IMR-90 (cell line): Measurements from ENCODE around the gene GFAP. TPM values are rescaled to one million over a fixed set of nuclear protein-coding genes. Genes with fewer than 3 reads are reported as not detected.

Experiments used
- ATAC-seq: fragments of 200-7000 bp; cut with Tn5 transposase; 2 replicates; pipeline ENCODE4 v1.9.1; 2020; ENCODE audit warnings: low read depth, mild to moderate bottlenecking, moderate library complexity
- BruUV-seq: library from RNA; stranded (reverse); fragments of 400-500 nt; replicated peaks from 2 replicates; lab custom pipeline; 2021; lab: Mats Ljungman, UMichigan
- CTCF ChIA-PET: fragments of 300-600 bp; formaldehyde crosslinking; extraction: SDS; loops from one replicate; lab custom pipeline; 2021; ENCODE audit warnings: antibody characterized with exemption; lab: Yijun Ruan, JAX
- POLR2A ChIA-PET: fragments of 300-600 bp; sonication (Branson Sonifier 250); formaldehyde crosslinking; loops from one replicate; lab custom pipeline; 2022; ENCODE audit warnings: antibody characterized with exemption; ENCODE audit not compliant: unreplicated experiment; lab: Charles Lee
- DNase-seq: peaks from one replicate; pipeline ENCODE4 v3.0.0; 2013
- H2AFZ ChIP-seq: replicated peaks from 2 replicates; pipeline ENCODE3; 2013; ENCODE audit warnings: low read length, mild to moderate bottlenecking; ENCODE audit not compliant: poor library complexity
- H2AK5ac ChIP-seq: 2 replicates; pipeline ENCODE4 v1.6.1; 2013; ENCODE audit warnings: low read depth, low read length, inconsistent platforms
- H2AK9ac ChIP-seq: replicated peaks from 2 replicates; pipeline ENCODE3; 2013; ENCODE audit warnings: mild to moderate bottlenecking, low read depth, low read length, moderate library complexity; ENCODE audit not compliant: poor library complexity
- H2BK120ac ChIP-seq: 2 replicates; pipeline ENCODE4 v1.6.1; 2013; ENCODE audit warnings: low read depth, low read length, inconsistent platforms
- H2BK15ac ChIP-seq: 3 replicates; pipeline ENCODE4 v1.6.1; 2013; ENCODE audit warnings: low read depth, low read length, inconsistent platforms
- H2BK20ac ChIP-seq: 2 replicates; pipeline ENCODE4 v1.6.1; 2013; ENCODE audit warnings: low read depth, mild to moderate bottlenecking, inconsistent platforms, low read length, moderate library complexity
- H2BK5ac ChIP-seq: 2 replicates; pipeline ENCODE4 v1.6.1; 2013; ENCODE audit warnings: mild to moderate bottlenecking, low read depth, low read length, inconsistent platforms; ENCODE audit not compliant: poor library complexity, severe bottlenecking
- H3K14ac ChIP-seq: replicated peaks from 2 replicates; pipeline ENCODE4 v1.6.1; 2013; ENCODE audit warnings: low read depth, low read length, inconsistent platforms
- H3K18ac ChIP-seq: 2 replicates; pipeline ENCODE4 v1.6.1; 2013; ENCODE audit warnings: low read depth, low read length, control low read depth
- H3K23ac ChIP-seq: 2 replicates; pipeline ENCODE4 v1.6.1; 2013; ENCODE audit warnings: low read depth, low read length, inconsistent platforms
- H3K27ac ChIP-seq: 2 replicates; pipeline ENCODE4 v1.5.1; 2013; ENCODE audit warnings: mild to moderate bottlenecking, control low read depth, low read length; ENCODE audit not compliant: insufficient read depth
- H3K27me3 ChIP-seq: 2 replicates; pipeline ENCODE4 v1.6.1; 2013; ENCODE audit warnings: low read length; ENCODE audit not compliant: control insufficient read depth, insufficient read depth
- H3K36me3 ChIP-seq: 2 replicates; pipeline ENCODE4 v1.6.1; 2013; ENCODE audit warnings: low read length, mixed read lengths; ENCODE audit not compliant: control insufficient read depth, insufficient read depth
- H3K4ac ChIP-seq: 2 replicates; pipeline ENCODE4 v1.6.1; 2013; ENCODE audit warnings: low read depth, low read length, inconsistent platforms
- H3K4me1 ChIP-seq: 2 replicates; pipeline ENCODE4 v1.6.1; 2013; ENCODE audit warnings: low read length, mixed read lengths; ENCODE audit not compliant: control insufficient read depth, insufficient read depth
- H3K4me2 ChIP-seq: 2 replicates; pipeline ENCODE4 v1.6.1; 2013; ENCODE audit warnings: low read depth, mild to moderate bottlenecking, control low read depth, low read length, moderate library complexity
- H3K4me3 ChIP-seq: 2 replicates; pipeline ENCODE4 v1.5.1; 2013; ENCODE audit warnings: low read depth, mild to moderate bottlenecking, control low read depth, low read length, moderate library complexity; ENCODE audit not compliant: insufficient read depth
- H3K56ac ChIP-seq: 2 replicates; pipeline ENCODE4 v1.6.1; 2013; ENCODE audit warnings: low read length, inconsistent platforms; ENCODE audit not compliant: insufficient read depth; ENCODE audit errors: extremely low read depth
- H3K79me1 ChIP-seq, 2 experiments: 2 replicates each; pipeline ENCODE4 v1.6.1; 2013; ENCODE audit warnings: low read length in 2 of 2, inconsistent platforms in 1 of 2, low read depth in 1 of 2
- H3K9ac ChIP-seq: 2 replicates; pipeline ENCODE4 v1.6.1; 2013; ENCODE audit warnings: low read depth, low read length, control low read depth
- H3K9me1 ChIP-seq: 2 replicates; pipeline ENCODE4 v1.6.1; 2013; ENCODE audit warnings: low read length, inconsistent platforms; ENCODE audit not compliant: insufficient read depth
- H3K9me3 ChIP-seq: 2 replicates; pipeline ENCODE4 v1.6.1; 2013; ENCODE audit warnings: low read length; ENCODE audit not compliant: control insufficient read depth, insufficient read depth
- H4K20me1 ChIP-seq: 2 replicates; pipeline ENCODE4 v1.6.1; 2013; ENCODE audit warnings: low read length, inconsistent platforms; ENCODE audit not compliant: insufficient read depth
- H4K5ac ChIP-seq: 2 replicates; pipeline ENCODE4 v1.6.1; 2013; ENCODE audit warnings: mild to moderate bottlenecking, low read depth, low read length, control low read depth
- H4K8ac ChIP-seq, 2 experiments: 2 replicates each; pipeline ENCODE4 v1.6.1; 2013; ENCODE audit warnings: low read depth in 2 of 2, low read length in 2 of 2, control low read depth in 1 of 2, inconsistent platforms in 1 of 2
- H4K91ac ChIP-seq: 2 replicates; pipeline ENCODE4 v1.6.1; 2013; ENCODE audit warnings: low read depth, low read length, inconsistent platforms; ENCODE audit not compliant: insufficient read depth
- BHLHE40 ChIP-seq: fragments of 150-350 bp; IDR thresholded peaks from 2 replicates; pipeline ENCODE4 v1.6.1; 2016; ENCODE audit warnings: mild to moderate bottlenecking, low read depth, low read length
- CEBPB ChIP-seq: IDR thresholded peaks from 2 replicates; pipeline ENCODE4 v1.6.1; 2012; ENCODE audit warnings: low read depth, low read length, improper control_type of control experiment
- CHD1 ChIP-seq: IDR thresholded peaks from 2 replicates; pipeline ENCODE4 v1.6.1; 2012; ENCODE audit warnings: low read depth, low read length, improper control_type of control experiment
- CTCF ChIP-seq: conservative IDR thresholded peaks from 2 replicates; pipeline ENCODE4 v1.5.1; 2012; ENCODE audit warnings: mild to moderate bottlenecking, low read depth, low read length, improper control_type of control experiment
- FOS ChIP-seq: fragments of 150-350 bp; IDR thresholded peaks from 2 replicates; pipeline ENCODE4 v1.6.1; 2016; ENCODE audit warnings: low read depth, low read length
- MAFK ChIP-seq: IDR thresholded peaks from 2 replicates; pipeline ENCODE4 v1.6.1; 2012; ENCODE audit warnings: low read depth, low read length, improper control_type of control experiment
- MAZ ChIP-seq: IDR thresholded peaks from 2 replicates; pipeline ENCODE4 v1.6.1; 2012; ENCODE audit warnings: low read depth, mild to moderate bottlenecking, low read length, improper control_type of control experiment, moderate library complexity, borderline replicate concordance
- MXI1 ChIP-seq: IDR thresholded peaks from 2 replicates; pipeline ENCODE4 v1.6.1; 2012; ENCODE audit warnings: low read depth, mild to moderate bottlenecking, low read length, moderate library complexity, borderline replicate concordance
- NFE2L2 ChIP-seq: fragments of 150-350 bp; IDR thresholded peaks from 2 replicates; pipeline ENCODE4 v1.6.1; 2016; ENCODE audit warnings: low read depth, mild to moderate bottlenecking, low read length
- POLR2A ChIP-seq: IDR thresholded peaks from 2 replicates; pipeline ENCODE4 v1.6.1; 2012; ENCODE audit warnings: mild to moderate bottlenecking, low read depth, low read length
- RAD21 ChIP-seq: IDR thresholded peaks from 2 replicates; pipeline ENCODE4 v1.6.1; 2012; ENCODE audit warnings: low read length, improper control_type of control experiment
- RFX5 ChIP-seq: IDR thresholded peaks from 2 replicates; pipeline ENCODE4 v1.8.0; 2012; ENCODE audit warnings: low read depth, mild to moderate bottlenecking, low read length, moderate library complexity
- SMC3 ChIP-seq: fragments of 150-350 bp; IDR thresholded peaks from 2 replicates; pipeline ENCODE4 v1.6.1; 2016; ENCODE audit warnings: low read depth, mild to moderate bottlenecking, antibody characterized with exemption, low read length, moderate library complexity
- USF2 ChIP-seq: fragments of 150-350 bp; IDR thresholded peaks from 2 replicates; pipeline ENCODE4 v1.6.1; 2017; ENCODE audit warnings: mild to moderate bottlenecking, antibody characterized with exemption, low read length, low read depth
- WGBS, 2 experiments: methylation state at CpG; one replicate each; pipeline versions ENCODE4 v1.1.5 to v1.1.7; 2013; ENCODE audit warnings: missing lambda C conversion rate in 2 of 2; ENCODE audit not compliant: insufficient read length in 1 of 2; ENCODE audit errors: extremely low coverage in 2 of 2; 5-methylcytosine and 5-hydroxymethylcytosine counted together
- dilution Hi-C: fragments of 300-500 bp; cut with HindIII; formaldehyde crosslinking; loops from one replicate; pipeline ENCODE4 v1.14.3; 2018; ENCODE audit warnings: low sequenced_read_pairs; ENCODE audit not compliant: unreplicated experiment
- in situ Hi-C: fragments of 300-500 bp; cut with MboI; formaldehyde crosslinking; loops from 3 replicates; pipeline ENCODE4 v1.14.3; 2019; ENCODE audit warnings: low sequenced_read_pairs, inconsistent platforms, mixed read lengths
- intact Hi-C: fragments of 100-400 bp; cut with micrococcal nuclease; formaldehyde crosslinking; loops from 2 replicates; pipeline ENCODE4 v1.10.0; 2022
- polyA plus RNA-seq, 3 experiments: library from polyadenylated mRNA; depleted of rRNA; stranded (reverse); fragments of >200 nt; gene quantifications; 2 replicates each; pipeline ENCODE4 v1.2.3, GENCODE V29; 2012; ENCODE audit warnings: low replicate concordance in 1 of 3
- total RNA-seq: library from RNA; depleted of rRNA; stranded (reverse); fragments of >200 nt; gene quantifications from 2 replicates; pipeline ENCODE4 v1.2.3, GENCODE V29; 2012
- TF ChIP-seq, protein P1 (sequence below): fragments of 150-350 bp; IDR thresholded peaks from 2 replicates; pipeline ENCODE4 v1.6.1; 2016; ENCODE audit warnings: low read depth, mild to moderate bottlenecking, low read length, moderate library complexity, borderline replicate concordance

Gene GFAP
- total and polyA plus RNA-seq, 2 of the 4 experiments (the other 2 are of a cell fraction) = 0.18 to 0.19 TPM

GRCh38 chr17:44921122-44921882 is 6.0 kb upstream of the GFAP start:
- no peak overlapping the region for H2BK120ac ChIP-seq
- H4K91ac ChIP-seq = no peak overlapping the region
- H3K14ac ChIP-seq = no peak overlapping the region
- peak overlapping the region; percentile 55 for H2AK9ac ChIP-seq
- no peak overlapping the region for H2BK20ac ChIP-seq
- no peak overlapping the region for H3K9ac ChIP-seq
- H3K9me1 ChIP-seq = no peaks in the 10 kb centered on the region
- H2AFZ ChIP-seq = no peak overlapping the region
- H3K9me3 ChIP-seq = no peaks in the 10 kb centered on the region
- H4K5ac ChIP-seq = no peak overlapping the region
- H3K23ac ChIP-seq = no peak overlapping the region
- H4K20me1 ChIP-seq = no peaks in the 10 kb centered on the region
- POLR2A ChIA-PET = no interaction called here
- peaks cover 5% of the 10 kb centered on the region; the same call in 1 of the 2 replicates for H3K27me3 ChIP-seq
- no peak overlapping the region for H3K18ac ChIP-seq
- dilution Hi-C loops (no loop called here), intact Hi-C loops (no loop called here), in situ Hi-C loops (no loop called here)
- H3K4me2 ChIP-seq = no peak overlapping the region
- H3K36me3 ChIP-seq = peaks cover 5% of the 10 kb centered on the region
- no CpG with 5 or more reads among the region's 11 CpGs for WGBS, 2 experiments
- DNase-seq (no peak), ATAC-seq (no peak)
- H2AK5ac ChIP-seq = no peak overlapping the region; the same call in 1 of the 2 replicates
- no peak overlapping the region for H3K4me3 ChIP-seq
- H4K8ac ChIP-seq = no peak overlapping the region
- no peak overlapping the region for H2BK15ac ChIP-seq
- no peaks in the 10 kb centered on the region for H3K79me1 ChIP-seq
- H3K27ac ChIP-seq = no peak overlapping the region
- CTCF ChIA-PET = interaction anchor here (0.7 to 6.6 kb wide), 2 partner anchors 22 to 99 kb away, joined by 3 to 62 read pairs; partner anchors contain the start of gene EFTUD2
- no peak overlapping the region for H2BK5ac ChIP-seq
- no peak overlapping the region for H3K4ac ChIP-seq
- no TSS peak for BruUV-seq
- peaks cover 5% of the 10 kb centered on the region; the same call in 1 of the 2 replicates for H3K4me1 ChIP-seq
- no peak overlapping the region for H3K56ac ChIP-seq
- TF ChIP-seq FOS = no peak
- TF ChIP-seq, protein P1, sequence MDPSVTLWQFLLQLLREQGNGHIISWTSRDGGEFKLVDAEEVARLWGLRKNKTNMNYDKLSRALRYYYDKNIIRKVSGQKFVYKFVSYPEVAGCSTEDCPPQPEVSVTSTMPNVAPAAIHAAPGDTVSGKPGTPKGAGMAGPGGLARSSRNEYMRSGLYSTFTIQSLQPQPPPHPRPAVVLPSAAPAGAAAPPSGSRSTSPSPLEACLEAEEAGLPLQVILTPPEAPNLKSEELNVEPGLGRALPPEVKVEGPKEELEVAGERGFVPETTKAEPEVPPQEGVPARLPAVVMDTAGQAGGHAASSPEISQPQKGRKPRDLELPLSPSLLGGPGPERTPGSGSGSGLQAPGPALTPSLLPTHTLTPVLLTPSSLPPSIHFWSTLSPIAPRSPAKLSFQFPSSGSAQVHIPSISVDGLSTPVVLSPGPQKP = no peak
- TF ChIP-seq RFX5 = no peak
- no peak for TF ChIP-seq CTCF
- TF ChIP-seq POLR2A = no peak
- no peak for TF ChIP-seq CEBPB
- TF ChIP-seq MAZ = no peak
- TF ChIP-seq BHLHE40 = no peak
- no peak for TF ChIP-seq SMC3
- no peak for TF ChIP-seq NFE2L2
- TF ChIP-seq USF2 = no peak
- no peak for TF ChIP-seq MAFK
- TF ChIP-seq RAD21 = no peak
- no peak for TF ChIP-seq MXI1
- no peak for TF ChIP-seq CHD1
